GM23338 (cell line): ENCODE results near the gene NOP9. TPM values are rescaled to one million over a fixed set of nuclear protein-coding genes. Genes with fewer than 3 reads are reported as not detected.
A peak's percentile ranks its signal among the peaks of the same experiment; 100 is the strongest.

Experiments used
- ATAC-seq: fragments of 200-7000 bp; cut with Tn5 transposase; 3 replicates; pipeline ENCODE4 v1.9.1; 2020
- DNase-seq: peaks from one replicate; pipeline ENCODE4 v3.0.0-alpha.2; 2015; ENCODE audit warnings: low spot score
- H2AFZ ChIP-seq: fragments of 200-600 bp; sonication (generic); 2 replicates; pipeline ENCODE4 v1.8.0; 2016; ENCODE audit warnings: antibody characterized with exemption, mild to moderate bottlenecking, moderate library complexity
- H3F3A ChIP-seq: fragments of 200-600 bp; sonication (generic); replicated peaks from 2 replicates; pipeline ENCODE4 v1.8.0; 2017; ENCODE audit warnings: antibody characterized with exemption, mixed run types, low read depth
- H3K27ac ChIP-seq: fragments of 200-600 bp; sonication (generic); 2 replicates; pipeline ENCODE4 v1.6.1; 2016; ENCODE audit warnings: low read depth
- H3K27me3 ChIP-seq: fragments of 200-600 bp; sonication (generic); 2 replicates; pipeline ENCODE4 v1.8.0; 2016; ENCODE audit warnings: mild to moderate bottlenecking, mixed run types, moderate library complexity; ENCODE audit not compliant: insufficient read depth
- H3K36me3 ChIP-seq: fragments of 200-600 bp; sonication (generic); 2 replicates; pipeline ENCODE4 v1.8.0; 2016; ENCODE audit warnings: mild to moderate bottlenecking; ENCODE audit not compliant: insufficient read depth
- H3K4me1 ChIP-seq: fragments of 200-600 bp; sonication (generic); 2 replicates; pipeline ENCODE4 v1.8.0; 2016; ENCODE audit warnings: mild to moderate bottlenecking, moderate library complexity; ENCODE audit not compliant: insufficient read depth
- H3K4me2 ChIP-seq: fragments of 200-600 bp; sonication (generic); 2 replicates; pipeline ENCODE4 v1.7.1; 2017; ENCODE audit warnings: mixed run types
- H3K4me3 ChIP-seq: fragments of 200-600 bp; sonication (generic); 2 replicates; pipeline ENCODE4 v1.6.1; 2016; ENCODE audit warnings: mixed run types
- H3K79me2 ChIP-seq: fragments of 200-600 bp; sonication (generic); replicated peaks from 2 replicates; pipeline ENCODE4 v1.8.0; 2017; ENCODE audit warnings: mild to moderate bottlenecking; ENCODE audit not compliant: insufficient read depth
- H3K9me2 ChIP-seq: fragments of 200-600 bp; sonication (generic); 2 replicates; pipeline ENCODE4 v1.8.0; 2017; ENCODE audit not compliant: insufficient read depth
- H4K20me1 ChIP-seq: fragments of 200-600 bp; sonication (generic); replicated peaks from 2 replicates; pipeline ENCODE4 v1.8.0; 2017; ENCODE audit warnings: mild to moderate bottlenecking; ENCODE audit not compliant: insufficient read depth
- H3K27ac Mint-ChIP-seq: 2 replicates; pipeline ENCODE4 v1.8.0; 2020; ENCODE audit warnings: inconsistent platforms, mild to moderate bottlenecking, moderate library complexity, mixed read lengths
- H3K27me3 Mint-ChIP-seq: 3 replicates; pipeline ENCODE4 v1.8.0; 2022; ENCODE audit warnings: low read depth, mild to moderate bottlenecking, moderate library complexity, mixed read lengths, inconsistent platforms; ENCODE audit not compliant: insufficient read depth, poor library complexity
- H3K36me3 Mint-ChIP-seq: 3 replicates; pipeline ENCODE4 v1.8.0; 2021; ENCODE audit warnings: low read depth, mild to moderate bottlenecking, inconsistent platforms, moderate library complexity, mixed read lengths
- H3K4me1 Mint-ChIP-seq: 3 replicates; pipeline ENCODE4 v1.8.0; 2020; ENCODE audit warnings: mild to moderate bottlenecking, inconsistent platforms, mixed read lengths
- H3K4me3 Mint-ChIP-seq: 3 replicates; pipeline ENCODE4 v1.8.0; 2021; ENCODE audit warnings: moderate library complexity, mild to moderate bottlenecking, inconsistent platforms, mixed read lengths
- H3K9me3 Mint-ChIP-seq: 3 replicates; pipeline ENCODE4 v1.8.0; 2020; ENCODE audit warnings: moderate library complexity, mild to moderate bottlenecking, inconsistent platforms, mixed read lengths
- CTCF ChIP-seq, 2 experiments: fragments of 200-600 bp in 1 of 2; sonication (generic) in 1 of 2; conservative IDR thresholded peaks; 2 replicates each; pipeline versions ENCODE4 v1.5.1 to v1.6.1; 2016 to 2017; ENCODE audit warnings: antibody characterized with exemption in 2 of 2, low read depth in 2 of 2, mild to moderate bottlenecking in 2 of 2, moderate library complexity in 1 of 2
- EZH2phosphoT487 ChIP-seq: fragments of 200-600 bp; sonication (generic); IDR thresholded peaks from one replicate; pipeline ENCODE4 v1.8.1; 2018; ENCODE audit warnings: antibody characterized with exemption; ENCODE audit not compliant: unreplicated experiment
- NANOG ChIP-seq: IDR thresholded peaks from 2 replicates; pipeline ENCODE4 v1.6.1; 2016; ENCODE audit warnings: antibody characterized with exemption, borderline replicate concordance
- POLR2AphosphoS5 ChIP-seq: IDR thresholded peaks from 2 replicates; pipeline ENCODE4 v1.6.1; 2016; ENCODE audit warnings: antibody characterized with exemption, low read depth
- STAT1 ChIP-seq: IDR thresholded peaks from one replicate; pipeline ENCODE4 v1.6.1; 2016; ENCODE audit warnings: antibody characterized with exemption; ENCODE audit not compliant: unreplicated experiment
- ZNF331 ChIP-seq: fragments of 250-450 bp; sonication (Bioruptor Pico); IDR thresholded peaks from 2 replicates; pipeline ENCODE4 v1.5.0; 2020; ENCODE audit warnings: low read depth, mild to moderate bottlenecking, moderate library complexity
- ZNF462 ChIP-seq: fragments of 250-450 bp; sonication (Bioruptor Pico); IDR thresholded peaks from 2 replicates; pipeline ENCODE4 v1.5.0; 2020; ENCODE audit warnings: mild to moderate bottlenecking, moderate library complexity
- polyA plus RNA-seq: library from polyadenylated mRNA; unstranded; fragments of >200 nt; fragmentation: Nextera tagmentation; extraction: Ambion mirVana; gene quantifications from 2 replicates; pipeline ENCODE4 v1.2.1, GENCODE V29; 2016
- total RNA-seq: library from RNA; depleted of rRNA; stranded (reverse); fragments of >200 nt; shearing (Covaris generic); gene quantifications from 2 replicates; pipeline ENCODE4 v1.2.3, GENCODE V29; 2014
- TF ChIP-seq, protein P1 (sequence below): IDR thresholded peaks from 2 replicates; pipeline ENCODE4 v1.6.1; 2016; ENCODE audit warnings: antibody characterized with exemption

The NOP9 gene
- total and polyA plus RNA-seq, 2 experiments from 2014 or later, result 7.9 to 32.8 TPM

GRCh38 chr14:24297190-24297964, 2.3 kb upstream of the NOP9 start:
- H3K36me3 Mint-ChIP-seq, result peaks cover 15% of the 10 kb centered on the region
- H3K27ac Mint-ChIP-seq, result no peak overlapping the region
- H3K4me3 Mint-ChIP-seq, result peak overlapping the region; percentile 14; the same call in 1 of the 3 replicates
- no peak overlapping the region for H2AFZ ChIP-seq
- H3K27ac ChIP-seq, result 0 out of 2 replicates have a peak overlapping the region, but pooled peaks have one; percentile 28
- H3K27me3 ChIP-seq, result no peaks in the 10 kb centered on the region
- peaks cover 16% of the 10 kb centered on the region; the same call in 1 of the 2 replicates for H3K4me1 ChIP-seq
- peaks cover 2% of the 10 kb centered on the region; the same call in 1 of the 3 replicates for H3K9me3 Mint-ChIP-seq
- H3F3A ChIP-seq, result peaks cover 7% of the 10 kb centered on the region
- H3K4me2 ChIP-seq, result no peak overlapping the region
- peak; percentile 56 to 70 for TF ChIP-seq CTCF (conservative IDR thresholded peaks at IDR 0.05; ENCODE audit: low read depth in 2 of 2)
- no peak for TF ChIP-seq EZH2phosphoT487
- no peak overlapping the region for H3K4me3 ChIP-seq
- H3K79me2 ChIP-seq, result peaks cover 13% of the 10 kb centered on the region
- DNase-seq, result peak; percentile 84
- peaks cover 2% of the 10 kb centered on the region for H3K36me3 ChIP-seq
- peaks cover 13% of the 10 kb centered on the region for H3K27me3 Mint-ChIP-seq
- ATAC-seq, result peak; percentile 45
- peaks cover 12% of the 10 kb centered on the region; the same call in 1 of the 2 replicates for H4K20me1 ChIP-seq
- peaks cover 21% of the 10 kb centered on the region for H3K4me1 Mint-ChIP-seq
- no peaks in the 10 kb centered on the region for H3K9me2 ChIP-seq

DNA sequence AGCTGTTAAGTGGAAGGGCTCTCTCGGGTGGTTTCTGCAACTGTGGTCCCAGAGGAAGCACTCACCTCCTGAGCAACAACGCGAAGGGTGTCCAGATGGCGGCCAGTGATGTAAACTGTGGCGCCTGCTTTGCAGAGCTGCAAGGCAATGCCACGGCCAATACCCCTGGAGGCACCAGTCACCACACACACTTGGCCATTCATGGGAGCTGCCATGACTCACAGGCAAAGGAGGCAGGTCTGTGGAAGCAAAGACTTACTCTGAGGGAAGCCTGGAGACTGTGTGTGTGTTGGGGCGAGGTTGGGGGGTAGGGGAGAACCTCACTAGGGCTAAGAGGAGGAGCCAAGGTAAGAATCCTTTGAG, 777 bp upstream of the NOP9 start:
- peak overlapping the region; percentile 96; the same call in 1 of the 2 replicates for H2AFZ ChIP-seq
- H3K27me3 Mint-ChIP-seq, result peaks cover 13% of the 10 kb centered on the region
- H3K36me3 ChIP-seq, result peaks cover 12% of the 10 kb centered on the region
- H3K9me2 ChIP-seq, result no peaks in the 10 kb centered on the region
- H3K4me2 ChIP-seq, result peak overlapping the region; percentile 98
- H3K4me1 Mint-ChIP-seq, result peaks cover 21% of the 10 kb centered on the region
- no peaks in the 10 kb centered on the region for H3K27me3 ChIP-seq
- peaks cover 2% of the 10 kb centered on the region; the same call in 1 of the 3 replicates for H3K9me3 Mint-ChIP-seq
- ATAC-seq (no peak; the same call in 2 of the 3 replicates), DNase-seq (peak; percentile 30)
- peak overlapping the region; percentile 90 for H3K4me3 Mint-ChIP-seq
- H3K4me1 ChIP-seq, result peaks cover 16% of the 10 kb centered on the region; the same call in 1 of the 2 replicates
- H4K20me1 ChIP-seq, result peaks cover 15% of the 10 kb centered on the region
- H3K27ac ChIP-seq, result no peak overlapping the region
- H3K27ac Mint-ChIP-seq, result peak overlapping the region; percentile 93
- H3K36me3 Mint-ChIP-seq, result peaks cover 28% of the 10 kb centered on the region
- peaks cover 7% of the 10 kb centered on the region for H3F3A ChIP-seq
- H3K4me3 ChIP-seq, result peak overlapping the region; percentile 95
- peaks cover 13% of the 10 kb centered on the region for H3K79me2 ChIP-seq
- TF ChIP-seq ZNF462 (CRISPR knock-in tag) (no peak), CTCF (conservative IDR thresholded peaks at IDR 0.05; ENCODE audit: low read depth in 2 of 2) (no peak), STAT1 (no peak), ZNF331 (CRISPR knock-in tag) (no peak), NANOG (no peak), POLR2AphosphoS5 (no peak)
- TF ChIP-seq, protein P1, sequence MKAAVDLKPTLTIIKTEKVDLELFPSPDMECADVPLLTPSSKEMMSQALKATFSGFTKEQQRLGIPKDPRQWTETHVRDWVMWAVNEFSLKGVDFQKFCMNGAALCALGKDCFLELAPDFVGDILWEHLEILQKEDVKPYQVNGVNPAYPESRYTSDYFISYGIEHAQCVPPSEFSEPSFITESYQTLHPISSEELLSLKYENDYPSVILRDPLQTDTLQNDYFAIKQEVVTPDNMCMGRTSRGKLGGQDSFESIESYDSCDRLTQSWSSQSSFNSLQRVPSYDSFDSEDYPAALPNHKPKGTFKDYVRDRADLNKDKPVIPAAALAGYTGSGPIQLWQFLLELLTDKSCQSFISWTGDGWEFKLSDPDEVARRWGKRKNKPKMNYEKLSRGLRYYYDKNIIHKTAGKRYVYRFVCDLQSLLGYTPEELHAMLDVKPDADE, result no peak
